ENCODE measurements around the gene MEOX2. TPM values are rescaled to one million over a fixed set of nuclear protein-coding genes. Genes with fewer than 3 reads are reported as not detected.

The MEOX2 gene
- total RNA-seq, 1 donor from 2014 or later = 1.7 TPM

GRCh38 chr7:15625466-15625865 is 61.0 kb downstream of the MEOX2 start:
- Histone ChIP-seq H3K27me3 (no peaks in the 10 kb centered on the region), H3K9me3 (no peaks in the 10 kb centered on the region), H3K36me3 (no peaks in the 10 kb centered on the region), H3K4me1 (peaks cover 8% of the 10 kb centered on the region), H3K27ac (no peak overlapping the region), H3K4me3 (no peak overlapping the region)
- intact Hi-C loops (cut with DNase I) = no loop called here
- TF ChIP-seq CTCF (IDR thresholded peaks at IDR 0.05) (no peak), POLR2AphosphoS5 (IDR thresholded peaks at IDR 0.05; ENCODE audit: insufficient read depth in 1 of 2, low read depth in 1 of 2) (no peak), POLR2A (IDR thresholded peaks at IDR 0.05) (no peak)
- no peak for DNase-seq (ENCODE audit: extremely low spot score in 2 of 2)

- Histone ChIP-seq H3K27ac (no peak overlapping the region), H3K9me3 (no peaks in the 10 kb centered on the region), H3K4me1 (peaks cover 10% of the 10 kb centered on the region), H3K27me3 (no peaks in the 10 kb centered on the region), H3K4me3 (no peak overlapping the region), H3K36me3 (no peaks in the 10 kb centered on the region)
- TF ChIP-seq POLR2AphosphoS5 (IDR thresholded peaks at IDR 0.05; ENCODE audit: insufficient read depth in 1 of 2, low read depth in 1 of 2) (no peak), POLR2A (IDR thresholded peaks at IDR 0.05) (no peak), CTCF (IDR thresholded peaks at IDR 0.05) (no peak)
- intact Hi-C loops (cut with DNase I) = no loop called here
- no peak for DNase-seq (ENCODE audit: extremely low spot score in 2 of 2)
These were observed 65.0 kb downstream of the MEOX2 start for GRCh38 chr7:15621468-15621867.

- intact Hi-C loops (cut with DNase I) = no loop called here
- TF ChIP-seq POLR2A (IDR thresholded peaks at IDR 0.05) (no peak), POLR2AphosphoS5 (IDR thresholded peaks at IDR 0.05; ENCODE audit: insufficient read depth in 1 of 2, low read depth in 1 of 2) (no peak), CTCF (IDR thresholded peaks at IDR 0.05) (no peak)
- H3K27me3 ChIP-seq = no peaks in the 10 kb centered on the region
- H3K4me3 ChIP-seq = no peak overlapping the region
- no peaks in the 10 kb centered on the region for H3K36me3 ChIP-seq
- no peaks in the 10 kb centered on the region for H3K9me3 ChIP-seq
- H3K27ac ChIP-seq = no peak overlapping the region
- no peak for DNase-seq (ENCODE audit: extremely low spot score in 2 of 2)
- peaks cover 10% of the 10 kb centered on the region for H3K4me1 ChIP-seq
These were observed 65.8 kb downstream of the MEOX2 start for GRCh38 chr7:15620491-15621185.

GRCh38 chr7:15618275-15618674 is 68.2 kb downstream of the MEOX2 start:
- Histone ChIP-seq H3K4me3 (no peak overlapping the region), H3K4me1 (peaks cover 10% of the 10 kb centered on the region), H3K9me3 (no peaks in the 10 kb centered on the region), H3K27me3 (no peaks in the 10 kb centered on the region), H3K27ac (no peak overlapping the region), H3K36me3 (no peaks in the 10 kb centered on the region)
- no peak for DNase-seq (ENCODE audit: extremely low spot score in 2 of 2)
- intact Hi-C loops (cut with DNase I) = no loop called here
- TF ChIP-seq CTCF (IDR thresholded peaks at IDR 0.05) = no peak
- no peak for TF ChIP-seq POLR2AphosphoS5 (IDR thresholded peaks at IDR 0.05; ENCODE audit: insufficient read depth in 1 of 2, low read depth in 1 of 2)
- no peak for TF ChIP-seq POLR2A (IDR thresholded peaks at IDR 0.05)

- Histone ChIP-seq H3K4me1 (no peaks in the 10 kb centered on the region), H3K36me3 (no peaks in the 10 kb centered on the region), H3K27me3 (no peaks in the 10 kb centered on the region), H3K4me3 (no peak overlapping the region), H3K9me3 (no peaks in the 10 kb centered on the region), H3K27ac (no peak overlapping the region)
- intact Hi-C loops (cut with DNase I) = no loop called here
- TF ChIP-seq POLR2A (IDR thresholded peaks at IDR 0.05) (no peak), POLR2AphosphoS5 (IDR thresholded peaks at IDR 0.05; ENCODE audit: insufficient read depth in 1 of 2, low read depth in 1 of 2) (no peak), CTCF (IDR thresholded peaks at IDR 0.05) (no peak)
- no peak for DNase-seq (ENCODE audit: extremely low spot score in 2 of 2)
These were observed 74.3 kb downstream of the MEOX2 start for GRCh38 chr7:15612205-15612604.

All from vagina (tissue), 2 donors.